Activated effector memory CD4-positive, alpha-beta T cell treated with anti-CD3 and anti-CD28 coated beads, Interleukin-2, amount 50 U/mL, for 16 hours (primary cell): Measurements from ENCODE around the gene EXOSC6.
"Not testable (repeated sequence)": the region's sequence is repeated elsewhere in the genome, so short reads cannot be mapped to it uniquely, and the experiment has no call there.

ENCODE experiments used
- DNase-seq: peaks from one replicate; pipeline ENCODE4 v3.0.0-alpha.2; 2020

Gene EXOSC6

DNA sequence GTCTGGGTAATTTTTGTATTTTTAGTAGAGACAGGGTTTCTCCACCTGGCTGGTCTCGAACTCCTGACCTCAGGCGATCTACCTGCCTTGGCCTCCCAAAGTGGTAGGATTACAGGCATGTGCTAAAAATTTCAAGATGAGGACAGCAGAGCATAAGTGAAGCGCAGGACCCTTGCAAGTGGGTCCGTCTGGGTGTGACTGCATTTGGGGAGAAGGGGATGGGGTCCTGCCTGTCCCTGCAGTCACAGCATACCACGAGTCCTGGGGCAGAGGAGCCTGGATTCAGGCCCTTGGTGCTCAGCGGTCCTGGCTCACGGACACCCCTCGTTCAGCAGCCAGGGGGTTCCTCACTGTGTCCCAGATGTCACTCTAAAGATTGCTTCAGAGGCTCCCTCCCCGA, 53.5 kb downstream of the EXOSC6 start:
- not testable (repeated sequence) for DNase-seq

DNA sequence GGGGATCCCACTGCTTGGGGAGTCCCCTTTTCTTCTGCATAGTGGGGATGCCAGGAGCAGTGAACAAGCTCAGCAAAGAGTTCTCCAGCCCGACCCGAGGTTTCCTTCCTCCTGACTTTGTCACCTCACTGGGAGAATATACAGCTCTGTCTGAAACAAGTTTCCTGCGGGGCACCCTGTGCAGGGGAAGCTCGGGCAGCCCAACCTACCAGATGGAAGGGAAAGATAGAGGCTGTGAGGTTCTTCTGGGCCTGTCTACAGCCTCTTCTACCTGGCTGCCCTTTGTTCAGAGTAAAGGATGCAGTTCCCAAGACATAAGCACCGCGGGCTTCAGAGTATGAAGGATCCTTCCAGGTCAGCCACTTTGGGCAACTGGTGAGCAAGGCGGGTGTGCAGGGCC, 54.1 kb downstream of the EXOSC6 start:
- DNase-seq = not testable (repeated sequence)
